Neuronal stem cell (in vitro differentiated cells): ENCODE measurements around the gene LANCL1.
"Not testable (repeated sequence)": the region's sequence is repeated elsewhere in the genome, so short reads cannot be mapped to it uniquely, and the experiment has no call there.

Experiments used
- DNase-seq: peaks from one replicate; pipeline ENCODE4 v3.0.0-alpha.2; 2013; ENCODE audit warnings: low spot score
- H2AFZ ChIP-seq: one replicate; pipeline ENCODE4 v1.6.1; 2013; ENCODE audit warnings: mild to moderate bottlenecking, low read length, inconsistent platforms
- H2AK5ac ChIP-seq: 2 replicates; pipeline ENCODE4 v1.6.1; 2013; ENCODE audit warnings: low read depth, mild to moderate bottlenecking, inconsistent platforms, low read length, moderate library complexity, mixed read lengths
- H2BK120ac ChIP-seq: 2 replicates; pipeline ENCODE4 v1.6.1; 2013; ENCODE audit warnings: low read depth, mild to moderate bottlenecking, inconsistent platforms, low read length, moderate library complexity, mixed read lengths
- H2BK12ac ChIP-seq: one replicate; pipeline ENCODE4 v1.6.1; 2013; ENCODE audit warnings: low read length, inconsistent platforms
- H2BK15ac ChIP-seq: 2 replicates; pipeline ENCODE4 v1.6.1; 2013; ENCODE audit warnings: mild to moderate bottlenecking, low read length, inconsistent platforms, mixed read lengths
- H2BK5ac ChIP-seq: one replicate; pipeline ENCODE4 v1.6.1; 2013; ENCODE audit warnings: inconsistent platforms, mild to moderate bottlenecking, low read length, moderate library complexity
- H3K14ac ChIP-seq: one replicate; pipeline ENCODE4 v1.6.1; 2013; ENCODE audit warnings: low read length, inconsistent platforms
- H3K18ac ChIP-seq: 2 replicates; pipeline ENCODE4 v1.6.1; 2013; ENCODE audit warnings: low read length, inconsistent platforms
- H3K23ac ChIP-seq: 2 replicates; pipeline ENCODE4 v1.6.1; 2013; ENCODE audit warnings: low read depth, mild to moderate bottlenecking, mixed read lengths, low read length, inconsistent platforms; ENCODE audit not compliant: poor library complexity
- H3K27ac ChIP-seq: replicated peaks from 3 replicates; pipeline ENCODE4 v1.5.1; 2013; ENCODE audit warnings: low read length, inconsistent platforms
- H3K27me3 ChIP-seq, 3 experiments: 2 replicates each; pipeline ENCODE4 v1.6.1; 2013; ENCODE audit warnings: low read length in 3 of 3, mild to moderate bottlenecking in 2 of 3, inconsistent platforms in 1 of 3, low read depth in 1 of 3, mixed read lengths in 1 of 3, moderate library complexity in 1 of 3; ENCODE audit not compliant: control insufficient read depth in 3 of 3, insufficient read depth in 3 of 3
- H3K36me3 ChIP-seq, 2 donors: replicated peaks in 1 of 2; 2 replicates each; pipeline ENCODE4 v1.6.1; 2013; ENCODE audit warnings: low read length in 2 of 2; ENCODE audit not compliant: control insufficient read depth in 2 of 2, insufficient read depth in 2 of 2
- H3K4ac ChIP-seq: 2 replicates; pipeline ENCODE4 v1.6.1; 2013; ENCODE audit warnings: inconsistent platforms, mild to moderate bottlenecking, low read length, moderate library complexity
- H3K4me1 ChIP-seq, 2 donors: 1 replicate in 1 of 2; 2 replicates in 1 of 2; pipeline ENCODE4 v1.6.1; 2013; ENCODE audit warnings: low read length in 2 of 2, low read depth in 1 of 2; ENCODE audit not compliant: control insufficient read depth in 2 of 2, insufficient read depth in 1 of 2
- H3K4me2 ChIP-seq: one replicate; pipeline ENCODE4 v1.6.1; 2013; ENCODE audit warnings: mild to moderate bottlenecking, low read length, inconsistent platforms; ENCODE audit not compliant: insufficient read depth, poor library complexity, severe bottlenecking
- H3K4me3 ChIP-seq, 2 donors: 2 replicates each; pipeline ENCODE4 v1.5.1; 2013; ENCODE audit warnings: low read length in 2 of 2, mild to moderate bottlenecking in 2 of 2, inconsistent platforms in 1 of 2, moderate library complexity in 1 of 2
- H3K79me1 ChIP-seq: one replicate; pipeline ENCODE4 v1.6.1; 2013; ENCODE audit warnings: low read depth, mild to moderate bottlenecking, inconsistent platforms, low read length, moderate library complexity
- H3K9ac ChIP-seq: one replicate; pipeline ENCODE4 v1.6.1; 2013; ENCODE audit warnings: mild to moderate bottlenecking, low read depth, low read length, inconsistent platforms; ENCODE audit not compliant: poor library complexity
- H3K9me3 ChIP-seq, 2 donors: replicated peaks in 1 of 2; 2 replicates each; pipeline versions ENCODE3 to v1.6.1; 2013; ENCODE audit warnings: low read length in 2 of 2, mild to moderate bottlenecking in 2 of 2, inconsistent platforms in 1 of 2, low read depth in 1 of 2, mixed read lengths in 1 of 2, moderate library complexity in 1 of 2; ENCODE audit not compliant: control insufficient read depth in 2 of 2, insufficient read depth in 1 of 2
- H4K8ac ChIP-seq: one replicate; pipeline ENCODE4 v1.6.1; 2013; ENCODE audit warnings: low read depth, mild to moderate bottlenecking, inconsistent platforms, low read length, moderate library complexity
- H4K91ac ChIP-seq: one replicate; pipeline ENCODE4 v1.6.1; 2013; ENCODE audit warnings: low read length, low read depth, mild to moderate bottlenecking, inconsistent platforms; ENCODE audit not compliant: poor library complexity
- WGBS, 2 donors: extraction: QIAGEN DNeasy Blood & Tissue Kit; methylation state at CpG; one replicate each; pipeline ENCODE4 v1.1.7; 2013; ENCODE audit warnings: missing lambda C conversion rate in 2 of 2, mixed read lengths in 1 of 2; ENCODE audit not compliant: insufficient read length in 2 of 2, insufficient replicate concordance in 1 of 2; ENCODE audit errors: extremely low coverage in 2 of 2; 5-methylcytosine and 5-hydroxymethylcytosine counted together

Gene LANCL1

GRCh38 chr2:210429403-210430137 lies 47.0 kb downstream of the LANCL1 start:
- Histone ChIP-seq H3K36me3 (peaks cover 4 to 48% of the 10 kb centered on the region in 2 donors), H3K4me3 (no peak overlapping the region), H2AFZ (no peak overlapping the region), H2BK5ac (no peak overlapping the region), H3K4me1 (no peaks in the 10 kb centered on the region), H3K14ac (no peak overlapping the region), H2AK5ac (no peak overlapping the region), H2BK15ac (no peak overlapping the region), H3K4me2 (no peak overlapping the region), H3K18ac (no peak overlapping the region), H3K23ac (no peak overlapping the region), H2BK120ac (no peak overlapping the region), H4K91ac (no peak overlapping the region), H3K27ac (no peak overlapping the region), H3K27me3 (no peaks in the 10 kb centered on the region), H2BK12ac (no peak overlapping the region), H3K9ac (no peak overlapping the region), H3K79me1 (no peaks in the 10 kb centered on the region), H3K9me3 (peaks cover 0 to 17% of the 10 kb centered on the region in 2 donors), H3K4ac (no peak overlapping the region), H4K8ac (no peak overlapping the region)
- no peak for DNase-seq
- WGBS, 2 donors, result no CpG with 5 or more reads among the region's 2 CpGs

GRCh38 chr2:210428393-210429179 lies 48.0 kb downstream of the LANCL1 start:
- no peak for DNase-seq
- Histone ChIP-seq H3K27me3 (no peaks in the 10 kb centered on the region), H4K8ac (no peak overlapping the region), H3K4ac (no peak overlapping the region), H3K36me3 (peaks cover 3 to 38% of the 10 kb centered on the region in 2 donors), H3K18ac (no peak overlapping the region), H2BK15ac (no peak overlapping the region), H3K9me3 (peaks cover 0 to 17% of the 10 kb centered on the region in 2 donors), H2BK120ac (no peak overlapping the region), H3K4me1 (no peaks in the 10 kb centered on the region), H2BK12ac (no peak overlapping the region), H3K4me3 (no peak overlapping the region), H3K27ac (no peak overlapping the region), H2AK5ac (no peak overlapping the region), H3K79me1 (no peaks in the 10 kb centered on the region), H3K23ac (no peak overlapping the region), H3K9ac (no peak overlapping the region), H2BK5ac (no peak overlapping the region), H3K14ac (no peak overlapping the region), H4K91ac (no peak overlapping the region), H3K4me2 (no peak overlapping the region), H2AFZ (no peak overlapping the region)
- no CpG with 5 or more reads among the region's 5 CpGs for whole genome bisulfite sequencing, 2 donors

GRCh38 chr2:210427309-210427708 lies 49.2 kb downstream of the LANCL1 start:
- H3K4me1 ChIP-seq, H2BK120ac ChIP-seq, H2BK15ac ChIP-seq, H3K79me1 ChIP-seq, H3K9ac ChIP-seq, H3K14ac ChIP-seq, H2AFZ ChIP-seq, H2BK5ac ChIP-seq, H3K4me2 ChIP-seq, H2AK5ac ChIP-seq, H2BK12ac ChIP-seq, H4K8ac ChIP-seq, H3K27ac ChIP-seq, H4K91ac ChIP-seq, H3K27me3 ChIP-seq, H3K4ac ChIP-seq, H3K4me3 ChIP-seq, H3K23ac ChIP-seq, H3K18ac ChIP-seq, DNase-seq: not testable (repeated sequence)
- no CpG with 5 or more reads among the region's 6 CpGs for WGBS, 2 donors
- Histone ChIP-seq H3K9me3 (peaks cover 0 to 17% of the 10 kb centered on the region in 2 donors), H3K36me3 (peaks cover 0 to 25% of the 10 kb centered on the region in 2 donors)

GRCh38 chr2:210422366-210422765 lies 54.2 kb downstream of the LANCL1 start:
- no peak overlapping the region for H3K4ac ChIP-seq
- no peak overlapping the region for H3K14ac ChIP-seq
- no CpG with 5 or more reads among the region's 2 CpGs for WGBS, 2 donors
- H3K9me3 ChIP-seq, result peaks cover 0 to 7% of the 10 kb centered on the region in 2 donors
- H2BK120ac ChIP-seq, result no peak overlapping the region
- H3K18ac ChIP-seq, result no peak overlapping the region
- H3K4me3 ChIP-seq, result no peak overlapping the region
- H2AFZ ChIP-seq, result no peak overlapping the region
- no peak overlapping the region for H4K8ac ChIP-seq
- no peak overlapping the region for H2BK15ac ChIP-seq
- H3K79me1 ChIP-seq, result no peaks in the 10 kb centered on the region
- no peak overlapping the region for H3K9ac ChIP-seq
- no peak overlapping the region for H2AK5ac ChIP-seq
- no peak overlapping the region for H3K4me2 ChIP-seq
- H2BK5ac ChIP-seq, result no peak overlapping the region
- no peak overlapping the region for H3K23ac ChIP-seq
- no peak overlapping the region for H2BK12ac ChIP-seq
- no peaks in the 10 kb centered on the region for H3K36me3 ChIP-seq
- no peak overlapping the region for H4K91ac ChIP-seq
- no peaks in the 10 kb centered on the region for H3K27me3 ChIP-seq
- H3K4me1 ChIP-seq, result peaks cover 2 to 4% of the 10 kb centered on the region in 2 donors
- no peak for DNase-seq
- H3K27ac ChIP-seq, result no peak overlapping the region
